DOHH2 (cell line): ENCODE measurements around the gene SPATA2.

Experiments used
- CTCF ChIP-seq: fragments of 200-600 bp; sonication (generic); IDR thresholded peaks from one replicate; pipeline ENCODE4 v1.5.1; 2014; ENCODE audit warnings: antibody characterized with exemption, mild to moderate bottlenecking, low read depth, low read length; ENCODE audit not compliant: poor library complexity, severe bottlenecking
- EZH2phosphoT487 ChIP-seq: fragments of 200-600 bp; sonication (generic); IDR thresholded peaks from 2 replicates; pipeline ENCODE4 v1.6.1; 2017; ENCODE audit warnings: borderline replicate concordance, mild to moderate bottlenecking, antibody characterized with exemption, low read length, moderate library complexity, mixed read lengths

- TF ChIP-seq CTCF (no peak), EZH2phosphoT487 (no peak)
Measured at GRCh38 chr20:49945306-49945700, 30.0 kb upstream of the SPATA2 start.
